Fibroblast of villous mesenchyme (primary cell): Measurements from ENCODE around the gene GJA3. TPM values are rescaled to one million over a fixed set of nuclear protein-coding genes. Genes with fewer than 3 reads are reported as not detected.

Experiments
- DNase-seq: peaks from one replicate; pipeline ENCODE4 v3.0.0-alpha.2; 2010; ENCODE audit warnings: low read depth
- H3K4me3 ChIP-seq: 2 replicates; pipeline ENCODE4 v1.5.1; 2011; ENCODE audit warnings: low read depth, mild to moderate bottlenecking, low read length
- CTCF ChIP-seq: IDR thresholded peaks from 2 replicates; pipeline ENCODE4 v1.5.1; 2012; ENCODE audit warnings: low read depth, mild to moderate bottlenecking, low read length; ENCODE audit not compliant: insufficient read depth
- total RNA-seq: library from RNA; depleted of rRNA; stranded (reverse); fragments of >200 nt; gene quantifications from 2 replicates; pipeline ENCODE4 v1.2.3, GENCODE V29; 2012

Gene GJA3
- total RNA-seq, 1 donor: 0.43 TPM

GRCh38 chr13:20134732-20135131 is 26.1 kb downstream of the GJA3 start:
- no peak for DNase-seq
- no peak for TF ChIP-seq CTCF
- no peak overlapping the region for H3K4me3 ChIP-seq

GRCh38 chr13:20132052-20132634 is 28.7 kb downstream of the GJA3 start:
- H3K4me3 ChIP-seq: no peak overlapping the region
- no peak for DNase-seq
- no peak for TF ChIP-seq CTCF

- no peak for TF ChIP-seq CTCF
- no peak for DNase-seq
- no peak overlapping the region for H3K4me3 ChIP-seq
Measured at GRCh38 chr13:20131057-20131832, 29.6 kb downstream of the GJA3 start.

GRCh38 chr13:20130652-20131051 is 30.2 kb downstream of the GJA3 start:
- H3K4me3 ChIP-seq: no peak overlapping the region
- DNase-seq: no peak
- no peak for TF ChIP-seq CTCF

DNA sequence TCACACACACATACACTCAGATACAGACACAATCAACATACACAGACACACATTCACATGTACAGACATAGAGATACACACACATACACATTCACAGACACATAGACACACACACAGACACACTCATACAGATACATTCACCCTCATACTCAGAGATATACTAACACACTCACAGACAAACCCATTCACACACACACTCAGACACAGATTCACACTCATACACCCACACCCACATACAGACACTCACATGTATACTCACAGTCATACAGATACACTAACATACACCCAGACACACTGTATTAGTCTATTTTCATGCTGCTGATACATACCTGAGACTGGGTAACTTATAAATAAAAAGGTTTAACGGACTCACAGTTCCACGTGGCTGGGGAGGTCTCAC is 30.8 kb downstream of the GJA3 start:
- no peak for TF ChIP-seq CTCF
- no peak for DNase-seq
- H3K4me3 ChIP-seq: no peak overlapping the region

DNA sequence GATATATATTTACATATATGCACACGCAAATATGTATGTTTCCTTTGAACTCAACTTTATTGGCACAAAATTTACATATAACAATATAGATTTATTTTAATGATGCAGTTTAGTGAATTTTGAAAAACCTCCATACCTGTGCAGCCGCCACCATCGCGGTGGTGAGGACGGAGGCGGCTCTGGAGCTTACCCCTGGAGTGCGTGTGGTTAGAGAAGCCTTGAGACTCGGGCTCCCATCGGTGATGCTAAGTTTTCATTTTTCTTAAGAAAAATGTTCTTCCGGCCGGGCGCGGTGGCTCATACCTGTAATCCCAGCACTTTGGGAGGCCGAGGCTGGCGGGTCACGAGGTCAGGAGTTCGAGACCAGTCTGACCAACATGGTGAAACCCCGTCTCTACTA is 31.8 kb downstream of the GJA3 start:
- no peak for DNase-seq
- H3K4me3 ChIP-seq: no peak overlapping the region
- TF ChIP-seq CTCF: no peak
